HuH-7 (cell line): Measurements from ENCODE around the gene MAML1.
"Not testable (repeated sequence)": the region's sequence is repeated elsewhere in the genome, so short reads cannot be mapped to it uniquely, and the experiment has no call there.

Experiments used
- DNase-seq: peaks from one replicate; pipeline ENCODE4 v3.0.0; 2011; ENCODE audit warnings: low spot score

Gene MAML1

DNA sequence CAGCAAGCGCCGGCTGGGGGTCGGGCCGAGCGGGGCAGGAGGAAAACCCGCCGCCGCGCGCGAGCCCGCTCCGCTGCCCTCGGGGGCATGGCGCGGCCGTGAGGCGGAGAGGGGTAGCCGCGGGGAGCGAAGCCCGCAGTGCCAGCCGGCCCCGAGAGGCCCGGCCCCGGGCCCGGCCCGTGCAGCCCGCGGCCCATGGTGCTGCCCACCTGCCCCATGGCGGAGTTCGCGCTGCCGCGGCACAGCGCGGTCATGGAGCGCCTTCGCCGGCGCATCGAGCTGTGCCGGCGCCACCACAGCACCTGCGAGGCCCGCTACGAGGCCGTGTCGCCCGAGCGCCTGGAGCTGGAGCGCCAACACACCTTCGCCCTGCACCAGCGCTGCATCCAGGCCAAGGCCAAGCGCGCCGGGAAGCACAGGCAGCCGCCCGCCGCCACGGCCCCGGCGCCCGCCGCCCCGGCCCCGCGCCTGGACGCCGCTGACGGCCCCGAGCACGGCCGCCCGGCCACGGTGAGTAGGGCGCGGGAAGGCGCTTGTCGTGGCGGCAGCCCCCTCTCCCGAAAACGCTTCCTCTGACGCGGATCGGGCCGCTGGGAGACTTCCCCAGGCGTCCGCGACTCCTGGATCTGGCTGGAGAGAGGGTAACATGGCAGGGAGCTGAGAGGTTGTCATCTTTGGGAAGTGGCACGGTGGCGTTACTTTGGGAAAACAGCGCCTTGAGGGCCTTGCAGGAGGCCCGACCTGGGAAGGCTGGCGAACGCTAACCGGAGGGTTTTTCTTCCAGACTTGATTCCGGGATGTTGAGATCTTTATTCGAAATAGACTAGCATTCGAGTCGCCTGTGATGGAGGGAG, 523 bp downstream of the MAML1 start:
- peak; percentile 29 for DNase-seq

DNA sequence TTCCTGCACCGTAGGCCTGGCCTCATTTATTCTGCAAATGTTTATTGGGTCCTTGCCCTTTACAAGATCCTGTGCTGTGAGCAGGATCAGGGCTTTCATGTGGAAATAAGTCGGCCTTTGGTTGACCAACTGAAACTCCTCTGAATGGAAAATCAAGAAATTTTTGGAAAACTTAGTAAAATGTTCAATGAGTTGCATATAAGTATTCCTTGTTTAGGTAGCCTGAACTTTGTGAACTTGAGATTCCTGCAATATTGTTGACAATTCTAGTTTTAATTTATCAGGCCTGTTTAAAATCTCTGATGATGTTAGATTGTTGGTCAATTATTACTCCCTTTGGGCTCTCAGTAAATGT, 1.1 kb downstream of the MAML1 start:
- DNase-seq: no peak

GRCh38 chr5:179734536-179735164, 2.0 kb downstream of the MAML1 start:
- DNase-seq: no peak

- DNase-seq: no peak
These were observed 6.1 kb downstream of the MAML1 start for GRCh38 chr5:179738742-179739141.

DNA sequence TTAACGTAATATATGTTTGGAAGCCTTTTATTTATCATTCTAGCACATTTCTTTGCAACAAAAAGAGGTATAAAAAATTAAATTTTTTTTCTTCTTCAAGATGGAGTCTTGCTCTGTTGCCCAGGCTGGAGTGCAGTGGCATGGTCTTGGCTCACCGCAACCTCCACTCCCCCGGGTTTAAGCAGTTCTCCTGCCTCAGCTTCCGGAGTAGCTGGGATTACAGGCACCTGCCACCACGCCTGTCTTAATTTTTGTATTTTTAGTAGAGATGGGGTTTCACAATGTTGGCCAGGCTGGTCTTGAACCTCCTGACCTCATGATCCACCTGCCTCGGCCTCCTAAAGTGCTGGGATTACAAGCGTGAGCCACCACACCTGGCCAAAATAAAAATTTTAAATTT, 11.5 kb downstream of the MAML1 start:
- DNase-seq: not testable (repeated sequence)

GRCh38 chr5:179746872-179747271, 14.2 kb downstream of the MAML1 start:
- no peak for DNase-seq

GRCh38 chr5:179747811-179748210, 15.2 kb downstream of the MAML1 start:
- no peak for DNase-seq

- DNase-seq: no peak
These were observed 17.4 kb downstream of the MAML1 start for GRCh38 chr5:179749857-179750508.

- DNase-seq: no peak
These were observed 21.3 kb downstream of the MAML1 start for GRCh38 chr5:179753971-179754370.

DNA sequence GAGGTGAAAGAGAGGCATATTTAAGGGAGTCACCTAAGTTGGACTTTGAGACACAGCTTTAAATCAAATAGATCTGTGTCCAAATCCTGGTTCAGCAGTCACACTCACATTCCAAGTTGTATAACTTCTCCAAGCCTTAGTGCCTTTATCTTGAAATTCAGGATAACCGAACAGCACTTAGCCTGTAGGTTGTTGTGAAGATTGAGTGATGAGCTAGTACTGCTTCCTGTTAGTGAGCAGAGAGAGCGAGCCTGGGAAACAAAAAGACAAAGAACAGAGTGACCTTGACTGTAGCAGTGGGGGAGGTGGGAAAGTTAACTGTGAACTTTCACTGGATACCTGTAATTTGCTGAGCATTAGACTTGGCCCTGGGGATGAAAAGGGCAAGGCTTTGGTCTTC, 22.4 kb downstream of the MAML1 start:
- DNase-seq: peak; percentile 55

- no peak for DNase-seq
These were observed 26.3 kb downstream of the MAML1 start for GRCh38 chr5:179758955-179759354.

GRCh38 chr5:179759581-179760551, 27.2 kb downstream of the MAML1 start:
- DNase-seq: no peak

DNA sequence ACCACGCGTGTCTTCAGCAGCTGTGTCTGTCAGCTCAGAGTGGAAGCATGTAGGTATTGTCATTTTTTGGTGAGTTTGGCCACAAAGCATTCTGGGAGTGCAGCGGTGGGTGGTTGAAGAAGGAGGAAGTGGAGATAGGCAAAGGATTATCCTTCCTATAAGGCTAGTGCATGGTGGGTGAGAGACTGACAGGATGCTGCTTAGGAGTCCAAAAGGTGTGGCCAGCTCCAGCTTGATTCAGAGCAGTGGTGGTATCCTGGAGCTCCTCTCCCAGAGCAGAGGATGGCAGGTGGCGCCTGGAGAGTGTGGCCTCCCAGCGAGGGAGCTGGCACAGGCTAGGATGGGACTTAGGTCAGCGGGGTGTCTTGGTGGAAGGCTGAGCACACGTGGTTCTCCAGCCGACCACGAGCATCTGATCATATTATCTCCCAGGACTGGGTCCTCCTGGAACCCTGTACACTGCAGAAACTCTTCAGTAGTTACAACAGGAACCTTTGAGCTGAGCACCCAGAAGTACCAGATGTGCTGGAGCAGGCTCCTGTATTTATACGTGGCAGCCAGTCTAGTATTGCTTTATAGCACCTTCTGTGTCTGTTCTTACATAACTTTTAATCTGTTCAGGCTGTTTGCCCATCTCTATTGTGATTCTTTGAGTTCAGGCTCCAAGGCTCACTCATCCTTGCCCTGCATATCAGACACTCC, 29.6 kb downstream of the MAML1 start:
- no peak for DNase-seq

DNA sequence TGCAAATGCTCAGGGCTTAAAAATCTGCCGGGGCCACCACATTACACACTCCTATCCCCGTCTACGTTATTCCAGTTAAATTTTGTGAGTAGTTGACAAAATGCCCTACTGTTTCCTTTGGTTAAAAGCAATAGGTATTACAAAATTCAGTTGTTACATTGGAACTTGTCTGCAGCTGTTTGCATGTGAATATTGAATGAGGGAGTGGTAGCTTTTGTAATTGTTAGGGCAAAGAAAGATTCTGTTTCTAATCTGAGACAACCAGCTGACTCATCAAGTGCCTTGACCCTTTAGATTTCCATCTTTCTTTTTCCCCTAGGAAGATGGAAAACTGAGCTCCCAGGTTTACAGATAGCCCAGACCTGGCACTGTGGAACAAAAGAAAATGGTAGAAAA, 30.2 kb downstream of the MAML1 start:
- no peak for DNase-seq

- peak; percentile 90 for DNase-seq
These were observed 30.8 kb downstream of the MAML1 start for GRCh38 chr5:179763215-179763945.

- DNase-seq: no peak
These were observed 31.4 kb downstream of the MAML1 start for GRCh38 chr5:179764056-179764455.

DNA sequence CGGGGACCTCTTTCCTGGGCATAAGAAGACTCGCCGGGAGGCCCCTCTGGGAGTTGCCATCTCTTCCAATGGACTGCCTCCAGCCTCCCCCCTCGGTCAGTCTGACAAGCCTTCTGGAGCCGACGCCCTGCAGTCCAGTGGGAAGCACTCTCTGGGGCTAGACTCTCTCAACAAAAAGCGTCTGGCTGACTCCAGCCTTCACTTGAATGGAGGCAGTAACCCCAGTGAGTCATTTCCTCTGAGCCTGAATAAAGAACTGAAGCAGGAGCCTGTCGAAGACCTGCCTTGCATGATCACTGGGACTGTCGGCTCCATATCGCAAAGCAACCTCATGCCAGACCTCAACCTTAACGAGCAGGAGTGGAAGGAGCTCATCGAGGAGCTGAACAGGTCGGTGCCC, 32.8 kb downstream of the MAML1 start:
- no peak for DNase-seq

- DNase-seq: no peak
These were observed 33.6 kb downstream of the MAML1 start for GRCh38 chr5:179766021-179766725.

DNA sequence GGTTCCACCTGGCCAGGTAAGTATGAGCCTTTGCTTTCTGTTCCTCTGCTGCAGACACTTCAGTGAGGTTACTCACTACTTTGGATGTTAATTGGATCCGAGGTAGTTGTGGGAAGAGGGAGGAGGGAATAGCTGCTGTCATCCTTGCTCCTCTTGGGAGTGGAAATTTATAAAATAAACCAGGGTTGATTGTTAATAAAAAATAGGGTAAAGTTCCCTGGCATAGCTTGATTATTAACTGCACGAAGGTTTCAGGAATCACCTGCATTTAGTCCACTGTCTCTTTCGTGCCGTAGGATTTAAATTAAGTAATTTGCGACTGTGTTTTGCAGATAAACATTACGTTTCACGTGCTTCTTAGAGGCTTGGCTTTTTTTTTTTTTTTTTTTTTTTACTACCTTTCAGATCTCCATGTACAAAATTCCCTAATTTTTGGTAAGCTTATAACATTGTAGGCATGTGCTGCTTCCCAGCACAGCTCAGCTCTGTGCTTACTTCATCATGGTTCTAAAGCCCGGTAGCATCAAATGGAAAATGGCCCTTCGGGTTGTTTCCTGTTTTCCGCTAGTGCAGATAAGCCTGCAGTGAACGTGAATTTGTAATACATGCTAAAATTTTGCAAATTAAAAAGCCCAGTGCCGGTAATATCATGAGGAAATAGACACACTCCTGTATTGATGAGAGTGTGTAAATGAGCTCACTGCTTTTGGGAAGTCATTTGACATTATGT, 34.3 kb downstream of the MAML1 start:
- no peak for DNase-seq
